GM12878 (cell line): ENCODE results near the gene EXD3. TPM values are rescaled to one million over a fixed set of nuclear protein-coding genes. Genes with fewer than 3 reads are reported as not detected.

Experiments used
- ATAC-seq: fragments of 200-7000 bp; cut with Tn5 transposase; 3 replicates; pipeline ENCODE4 v1.9.1; 2020; ENCODE audit warnings: mild to moderate bottlenecking, moderate library complexity
- BruUV-seq: library from RNA; stranded (reverse); fragments of 400-500 nt; replicated peaks from 2 replicates; lab custom pipeline; 2021; lab: Mats Ljungman, UMichigan
- CTCF ChIA-PET: fragments of 300-600 bp; sonication (Branson Sonifier 250); formaldehyde crosslinking; extraction: SDS; loops from one replicate; lab custom pipeline; 2021; ENCODE audit warnings: inconsistent platforms; lab: Yijun Ruan, JAX
- POLR2A ChIA-PET: fragments of 350-600 bp; formaldehyde crosslinking; extraction: SDS; loops from one replicate; lab custom pipeline; 2021; ENCODE audit warnings: inconsistent platforms; lab: Charles Lee
- RAD21 ChIA-PET: fragments of 300-600 bp; sonication (Branson Sonifier 250); formaldehyde crosslinking; loops from one replicate; lab custom pipeline; 2023; ENCODE audit warnings: antibody characterized with exemption; ENCODE audit not compliant: unreplicated experiment; lab: Charles Lee
- SMC1A ChIA-PET: fragments of 300-600 bp; sonication (Branson Sonifier 250); formaldehyde crosslinking; loops from one replicate; lab custom pipeline; 2023; ENCODE audit not compliant: unreplicated experiment, uncharacterized antibody; lab: Charles Lee
- DNase-seq: peaks from one replicate; pipeline ENCODE4 v3.0.0-alpha.2; 2011; ENCODE audit warnings: low read depth, low spot score
- FAIRE-seq: peaks from 3 replicates; lab custom pipeline; 2011; peaks lifted over from hg19 to GRCh38; lab: Jason Lieb, UNC
- H2AFZ ChIP-seq: 2 replicates; pipeline ENCODE4 v1.6.0; 2011; ENCODE audit warnings: low read depth, low read length, control low read depth; ENCODE audit not compliant: control insufficient read depth
- H3K27ac ChIP-seq: 2 replicates; pipeline ENCODE4 v1.5.1; 2011; ENCODE audit warnings: control low read depth; ENCODE audit not compliant: control insufficient read depth, insufficient read depth
- H3K27me3 ChIP-seq, 2 experiments: replicated peaks in 1 of 2; 2 replicates each; pipeline versions ENCODE4 v1.6.0 to v1.6.1; 2011; ENCODE audit warnings: low read length in 1 of 2; ENCODE audit not compliant: control insufficient read depth in 2 of 2, insufficient read depth in 2 of 2
- H3K36me3 ChIP-seq, 2 experiments: 2 replicates each; pipeline ENCODE4 v1.5.1; 2011; ENCODE audit warnings: low read length in 1 of 2; ENCODE audit not compliant: control insufficient read depth in 2 of 2, insufficient read depth in 2 of 2
- H3K4me1 ChIP-seq: 2 replicates; pipeline ENCODE4 v1.6.1; 2011; ENCODE audit warnings: mild to moderate bottlenecking, low read length, moderate library complexity, mixed read lengths; ENCODE audit not compliant: control insufficient read depth, insufficient read depth
- H3K4me2 ChIP-seq: 2 replicates; pipeline ENCODE4 v1.6.0; 2011; ENCODE audit warnings: control low read depth; ENCODE audit not compliant: control insufficient read depth, insufficient read depth
- H3K4me3 ChIP-seq: fragments of 200-600 bp; sonication (generic); 2 replicates; pipeline ENCODE4 v1.5.1; 2016
- H3K79me2 ChIP-seq: 2 replicates; pipeline ENCODE4 v1.6.0; 2011; ENCODE audit warnings: low read length; ENCODE audit not compliant: control insufficient read depth, insufficient read depth
- H3K9ac ChIP-seq: 2 replicates; pipeline ENCODE4 v1.8.0; 2011; ENCODE audit warnings: low read length, control low read depth, mixed read lengths; ENCODE audit not compliant: control insufficient read depth, insufficient read depth
- H3K9me3 ChIP-seq: replicated peaks from 3 replicates; pipeline ENCODE4 v1.5.1; 2011; ENCODE audit warnings: mild to moderate bottlenecking, low read length; ENCODE audit not compliant: control insufficient read depth, insufficient read depth
- H4K20me1 ChIP-seq: 2 replicates; pipeline ENCODE4 v1.6.0; 2011; ENCODE audit not compliant: control insufficient read depth, insufficient read depth
- CBFB ChIP-seq: IDR thresholded peaks from 2 replicates; pipeline ENCODE4 v1.6.1; 2016; ENCODE audit warnings: antibody characterized with exemption, low read depth
- CEBPB ChIP-seq, 2 experiments: fragments of 150-350 bp in 1 of 2; IDR thresholded peaks; 2 replicates each; pipeline ENCODE4 v1.6.1; 2012 to 2014; ENCODE audit warnings: low read depth in 2 of 2, low read length in 2 of 2, borderline replicate concordance in 1 of 2, inconsistent platforms in 1 of 2
- CREM ChIP-seq: IDR thresholded peaks from 2 replicates; pipeline ENCODE4 v1.6.1; 2014; ENCODE audit warnings: antibody characterized with exemption, low read depth
- FOXM1 ChIP-seq: IDR thresholded peaks from 2 replicates; pipeline ENCODE4 v1.6.1; 2012; ENCODE audit warnings: low read depth, mild to moderate bottlenecking, inconsistent platforms, low read length, moderate library complexity
- HCFC1 ChIP-seq: fragments of 150-350 bp; IDR thresholded peaks from 2 replicates; pipeline ENCODE4 v1.6.1; 2014; ENCODE audit warnings: low read length
- JUNB ChIP-seq: IDR thresholded peaks from 2 replicates; pipeline ENCODE4 v1.6.1; 2016; ENCODE audit warnings: antibody characterized with exemption, mild to moderate bottlenecking
- KLF5 ChIP-seq: fragments of 450-650 bp; IDR thresholded peaks from 2 replicates; pipeline ENCODE4 v1.6.1; 2014; ENCODE audit warnings: mild to moderate bottlenecking; ENCODE audit not compliant: partially characterized antibody
- NR2C2 ChIP-seq: IDR thresholded peaks from 2 replicates; pipeline ENCODE4 v1.6.1; 2011; ENCODE audit warnings: borderline replicate concordance, low read depth; ENCODE audit not compliant: control insufficient read depth, insufficient read length
- RELA ChIP-seq: fragments of 450-650 bp; IDR thresholded peaks from 2 replicates; pipeline ENCODE4 v1.8.0; 2014; ENCODE audit warnings: borderline replicate concordance; ENCODE audit not compliant: partially characterized antibody
- STAT3 ChIP-seq: IDR thresholded peaks from 2 replicates; pipeline ENCODE4 v1.6.1; 2011; ENCODE audit warnings: low read depth, low read length, improper control_type of control experiment
- YY1 ChIP-seq: IDR thresholded peaks from 2 replicates; pipeline ENCODE4 v1.6.1; 2011; ENCODE audit warnings: low read depth, mild to moderate bottlenecking, low read length
- ZNF207 ChIP-seq: fragments of 450-650 bp; IDR thresholded peaks from 2 replicates; pipeline ENCODE4 v1.6.1; 2014; ENCODE audit warnings: antibody characterized with exemption, mild to moderate bottlenecking, borderline replicate concordance
- ZNF217 ChIP-seq: fragments of 450-650 bp; IDR thresholded peaks from 2 replicates; pipeline ENCODE4 v1.6.1; 2017; ENCODE audit warnings: antibody characterized with exemption, mild to moderate bottlenecking
- ZNF274 ChIP-seq: IDR thresholded peaks from one replicate; pipeline ENCODE4 v1.8.0; 2011; ENCODE audit not compliant: insufficient read length, insufficient read depth
- WGBS: methylation state at CpG from one replicate; pipeline ENCODE4 v1.1.6; 2016; ENCODE audit warnings: low lambda C conversion rate; ENCODE audit not compliant: insufficient replicate concordance, insufficient coverage; ENCODE audit errors: missing lambda C conversion rate; 5-methylcytosine and 5-hydroxymethylcytosine counted together
- in situ Hi-C: fragments of 300-500 bp; cut with MboI; formaldehyde crosslinking; loops from 9 replicates; pipeline ENCODE4 v1.14.3; 2018; ENCODE audit warnings: mixed read lengths
- intact Hi-C: fragments of 100-400 bp; cut with micrococcal nuclease; formaldehyde crosslinking; loops from one replicate; pipeline ENCODE4 v1.14.2; 2022; ENCODE audit not compliant: unreplicated experiment
- polyA plus RNA-seq, 11 experiments: library from polyadenylated mRNA; depleted of rRNA in 4 of 11; unstranded in 6 of 11; stranded (reverse) in 5 of 11; fragments of >200 nt; fragmentation: Nextera tagmentation in 4 of 11; fragmentation: Illumina TruSeq in 1 of 11; extraction: Ambion mirVana in 4 of 11; extraction: Trizol in 1 of 11; gene quantifications; 1 replicate in 1 of 11; 2 replicates in 10 of 11; pipeline versions ENCODE4 v1.2.1 to v1.2.3, GENCODE V29; 2011 to 2016; ENCODE audit warnings: inconsistent platforms in 2 of 11, missing spikeins in 2 of 11, low read depth in 1 of 11
- total RNA-seq, 4 experiments: library from RNA; depleted of rRNA in 3 of 4; stranded (reverse); fragments of >200 nt in 3 of 4; fragmentation: Illumina TruSeq in 1 of 4; extraction: Trizol in 1 of 4; gene quantifications; 2 replicates each; pipeline versions ENCODE4 v1.2.1 to v1.2.3, GENCODE V29; 2013 to 2021
- TF ChIP-seq, protein P1 (sequence below): fragments of 450-650 bp; formaldehyde crosslinking; IDR thresholded peaks from 2 replicates; pipeline ENCODE4 v1.4.0; 2020; ENCODE audit warnings: mild to moderate bottlenecking, moderate library complexity
- TF ChIP-seq, protein P2 (sequence below): fragments of 150-350 bp; IDR thresholded peaks from 2 replicates; pipeline ENCODE4 v1.6.1; 2014; ENCODE audit warnings: mild to moderate bottlenecking, low read depth, low read length
- TF ChIP-seq, protein P3 (sequence below): IDR thresholded peaks from 2 replicates; pipeline ENCODE4 v1.6.1; 2012; ENCODE audit warnings: low read length, inconsistent platforms
- TF ChIP-seq, protein P4 (sequence below): fragments of 450-650 bp; IDR thresholded peaks from 2 replicates; pipeline ENCODE4 v1.6.1; 2014; ENCODE audit warnings: mild to moderate bottlenecking

EXD3 gene
- total and polyA plus RNA-seq, 10 of the 15 experiments (the other 5 are each of a cell fraction or from before 2014, with no cell fraction given), result 0.21 to 7.1 (median 3.6) TPM

DNA sequence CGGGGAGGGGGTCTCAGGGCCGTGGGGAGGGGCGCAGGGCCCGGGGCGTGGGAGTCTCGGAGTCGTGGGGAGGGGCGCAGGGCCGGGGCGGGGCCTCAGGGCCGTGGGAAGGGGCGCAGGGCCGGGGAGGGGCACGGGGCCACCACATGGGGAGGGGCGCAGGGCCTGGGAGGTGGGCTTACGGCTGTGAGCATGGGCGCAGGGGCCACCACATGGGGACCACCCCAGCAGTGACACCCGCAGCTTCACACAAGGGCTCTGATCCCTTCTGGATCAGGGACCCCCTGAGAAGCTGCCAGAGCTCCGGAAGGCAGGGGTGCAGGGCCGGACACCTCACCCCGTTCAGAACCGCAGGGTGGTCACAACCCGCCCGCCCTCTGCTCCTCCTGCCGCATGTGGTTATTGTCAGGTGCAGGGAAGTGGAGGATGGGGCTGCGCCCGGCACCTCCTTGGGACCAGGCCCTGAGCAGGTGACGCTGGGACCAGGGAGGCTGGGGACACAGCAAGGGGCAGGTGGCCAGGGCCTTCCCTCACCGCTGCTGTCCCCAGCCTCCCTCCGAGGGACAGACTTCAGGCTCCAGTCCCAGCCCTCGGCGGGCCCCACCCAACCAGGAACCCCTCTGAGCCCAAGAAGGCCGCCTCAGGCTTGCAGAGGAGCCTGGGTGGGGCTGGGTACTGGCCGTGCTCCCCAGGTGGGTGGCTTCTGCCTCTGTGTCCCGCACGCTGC lies 53.7 kb downstream of the EXD3 start:
- intact Hi-C loops, result no loop called here
- no peaks in the 10 kb centered on the region for H3K79me2 ChIP-seq
- ChIA-PET CTCF (no interaction called here), RAD21 (no interaction called here), SMC1A (no interaction called here), POLR2A (no interaction called here)
- H3K9me3 ChIP-seq, result no peaks in the 10 kb centered on the region; the same call in 1 of the 3 replicates
- DNase-seq (no peak), ATAC-seq (no peak), FAIRE-seq (no peak)
- H3K9ac ChIP-seq, result no peak overlapping the region
- in situ Hi-C loops, result no loop called here
- WGBS, result 77% methylated on average over 20 of the region's 36 CpGs
- BruUV-seq, result no TSS peak
- no peak overlapping the region for H3K4me2 ChIP-seq
- no peak overlapping the region for H3K4me3 ChIP-seq
- no peak overlapping the region for H3K27ac ChIP-seq
- H3K27me3 ChIP-seq, result no peaks in the 10 kb centered on the region
- H3K36me3 ChIP-seq, result no peaks in the 10 kb centered on the region
- no peak overlapping the region for H2AFZ ChIP-seq
- no peaks in the 10 kb centered on the region for H3K4me1 ChIP-seq
- no peaks in the 10 kb centered on the region for H4K20me1 ChIP-seq
- TF ChIP-seq, protein P1, sequence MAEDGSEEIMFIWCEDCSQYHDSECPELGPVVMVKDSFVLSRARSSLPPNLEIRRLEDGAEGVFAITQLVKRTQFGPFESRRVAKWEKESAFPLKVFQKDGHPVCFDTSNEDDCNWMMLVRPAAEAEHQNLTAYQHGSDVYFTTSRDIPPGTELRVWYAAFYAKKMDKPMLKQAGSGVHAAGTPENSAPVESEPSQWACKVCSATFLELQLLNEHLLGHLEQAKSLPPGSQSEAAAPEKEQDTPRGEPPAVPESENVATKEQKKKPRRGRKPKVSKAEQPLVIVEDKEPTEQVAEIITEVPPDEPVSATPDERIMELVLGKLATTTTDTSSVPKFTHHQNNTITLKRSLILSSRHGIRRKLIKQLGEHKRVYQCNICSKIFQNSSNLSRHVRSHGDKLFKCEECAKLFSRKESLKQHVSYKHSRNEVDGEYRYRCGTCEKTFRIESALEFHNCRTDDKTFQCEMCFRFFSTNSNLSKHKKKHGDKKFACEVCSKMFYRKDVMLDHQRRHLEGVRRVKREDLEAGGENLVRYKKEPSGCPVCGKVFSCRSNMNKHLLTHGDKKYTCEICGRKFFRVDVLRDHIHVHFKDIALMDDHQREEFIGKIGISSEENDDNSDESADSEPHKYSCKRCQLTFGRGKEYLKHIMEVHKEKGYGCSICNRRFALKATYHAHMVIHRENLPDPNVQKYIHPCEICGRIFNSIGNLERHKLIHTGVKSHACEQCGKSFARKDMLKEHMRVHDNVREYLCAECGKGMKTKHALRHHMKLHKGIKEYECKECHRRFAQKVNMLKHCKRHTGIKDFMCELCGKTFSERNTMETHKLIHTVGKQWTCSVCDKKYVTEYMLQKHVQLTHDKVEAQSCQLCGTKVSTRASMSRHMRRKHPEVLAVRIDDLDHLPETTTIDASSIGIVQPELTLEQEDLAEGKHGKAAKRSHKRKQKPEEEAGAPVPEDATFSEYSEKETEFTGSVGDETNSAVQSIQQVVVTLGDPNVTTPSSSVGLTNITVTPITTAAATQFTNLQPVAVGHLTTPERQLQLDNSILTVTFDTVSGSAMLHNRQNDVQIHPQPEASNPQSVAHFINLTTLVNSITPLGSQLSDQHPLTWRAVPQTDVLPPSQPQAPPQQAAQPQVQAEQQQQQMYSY (CRISPR knock-in tag), result no peak
- TF ChIP-seq CREM (no peak), CEBPB (IDR thresholded peaks at IDR 0.05; ENCODE audit: borderline replicate concordance in 1 of 2, low read depth in 2 of 2, low read length in 2 of 2) (no peak), JUNB (no peak), ZNF274 (no peak), HCFC1 (no peak), STAT3 (no peak), ZNF207 (no peak), NR2C2 (no peak), ZNF217 (no peak), RELA (no peak), CBFB (no peak), KLF5 (no peak), FOXM1 (no peak), YY1 (no peak)
- TF ChIP-seq, protein P2, sequence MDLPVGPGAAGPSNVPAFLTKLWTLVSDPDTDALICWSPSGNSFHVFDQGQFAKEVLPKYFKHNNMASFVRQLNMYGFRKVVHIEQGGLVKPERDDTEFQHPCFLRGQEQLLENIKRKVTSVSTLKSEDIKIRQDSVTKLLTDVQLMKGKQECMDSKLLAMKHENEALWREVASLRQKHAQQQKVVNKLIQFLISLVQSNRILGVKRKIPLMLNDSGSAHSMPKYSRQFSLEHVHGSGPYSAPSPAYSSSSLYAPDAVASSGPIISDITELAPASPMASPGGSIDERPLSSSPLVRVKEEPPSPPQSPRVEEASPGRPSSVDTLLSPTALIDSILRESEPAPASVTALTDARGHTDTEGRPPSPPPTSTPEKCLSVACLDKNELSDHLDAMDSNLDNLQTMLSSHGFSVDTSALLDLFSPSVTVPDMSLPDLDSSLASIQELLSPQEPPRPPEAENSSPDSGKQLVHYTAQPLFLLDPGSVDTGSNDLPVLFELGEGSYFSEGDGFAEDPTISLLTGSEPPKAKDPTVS, result no peak
- TF ChIP-seq, protein P3, sequence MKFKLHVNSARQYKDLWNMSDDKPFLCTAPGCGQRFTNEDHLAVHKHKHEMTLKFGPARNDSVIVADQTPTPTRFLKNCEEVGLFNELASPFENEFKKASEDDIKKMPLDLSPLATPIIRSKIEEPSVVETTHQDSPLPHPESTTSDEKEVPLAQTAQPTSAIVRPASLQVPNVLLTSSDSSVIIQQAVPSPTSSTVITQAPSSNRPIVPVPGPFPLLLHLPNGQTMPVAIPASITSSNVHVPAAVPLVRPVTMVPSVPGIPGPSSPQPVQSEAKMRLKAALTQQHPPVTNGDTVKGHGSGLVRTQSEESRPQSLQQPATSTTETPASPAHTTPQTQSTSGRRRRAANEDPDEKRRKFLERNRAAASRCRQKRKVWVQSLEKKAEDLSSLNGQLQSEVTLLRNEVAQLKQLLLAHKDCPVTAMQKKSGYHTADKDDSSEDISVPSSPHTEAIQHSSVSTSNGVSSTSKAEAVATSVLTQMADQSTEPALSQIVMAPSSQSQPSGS, result no peak
- TF ChIP-seq, protein P4, sequence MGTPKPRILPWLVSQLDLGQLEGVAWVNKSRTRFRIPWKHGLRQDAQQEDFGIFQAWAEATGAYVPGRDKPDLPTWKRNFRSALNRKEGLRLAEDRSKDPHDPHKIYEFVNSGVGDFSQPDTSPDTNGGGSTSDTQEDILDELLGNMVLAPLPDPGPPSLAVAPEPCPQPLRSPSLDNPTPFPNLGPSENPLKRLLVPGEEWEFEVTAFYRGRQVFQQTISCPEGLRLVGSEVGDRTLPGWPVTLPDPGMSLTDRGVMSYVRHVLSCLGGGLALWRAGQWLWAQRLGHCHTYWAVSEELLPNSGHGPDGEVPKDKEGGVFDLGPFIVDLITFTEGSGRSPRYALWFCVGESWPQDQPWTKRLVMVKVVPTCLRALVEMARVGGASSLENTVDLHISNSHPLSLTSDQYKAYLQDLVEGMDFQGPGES, result no peak
